ENCODE measurements around the gene NTM. TPM values are rescaled to one million over a fixed set of nuclear protein-coding genes. Genes with fewer than 3 reads are reported as not detected.

Gene NTM
- polyA plus RNA-seq, 1 donor from 2014 or later = 39.4 TPM

DNA sequence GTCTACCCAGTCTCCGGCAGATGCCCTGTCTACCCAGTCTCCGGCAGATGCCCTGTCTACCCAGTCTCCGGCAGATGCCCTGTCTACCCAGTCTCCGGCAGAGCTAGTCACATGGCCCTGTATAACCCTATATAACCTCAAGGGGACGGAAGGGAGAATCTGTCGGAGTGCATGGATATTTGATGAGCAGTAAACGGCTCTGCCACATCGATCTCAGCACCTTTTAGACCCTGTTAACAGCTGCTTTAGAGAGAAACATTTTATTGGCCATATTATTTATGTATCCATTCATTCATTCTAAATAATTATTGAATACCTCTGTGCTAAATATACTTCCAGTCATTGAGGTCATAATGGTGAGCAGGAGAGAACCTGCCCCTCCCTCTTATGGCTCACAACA is 228.9 kb downstream of the NTM start:
- Histone ChIP-seq H3F3A (ENCODE audit: insufficient read depth, low read length, poor library complexity, severe bottlenecking) (no peaks in the 10 kb centered on the region), H3K27me3 (ENCODE audit: insufficient read depth, low read depth, low read length) (no peaks in the 10 kb centered on the region), H3K4me2 (ENCODE audit: low read length) (no peak overlapping the region), H3K27ac (ENCODE audit: low read length) (no peak overlapping the region), H3K79me2 (replicated peaks; ENCODE audit: insufficient read depth, low read length) (no peaks in the 10 kb centered on the region), H3K9me3 (ENCODE audit: low read length) (no peaks in the 10 kb centered on the region), H3K4me3 (ENCODE audit: low read length) (no peak overlapping the region), H3K9ac (ENCODE audit: low read length) (no peak overlapping the region), H3K36me3 (ENCODE audit: insufficient read depth, low read length) (no peaks in the 10 kb centered on the region), H4K20me1 (ENCODE audit: insufficient read depth) (no peaks in the 10 kb centered on the region), H3K9me2 (ENCODE audit: insufficient read depth, low read length) (no peaks in the 10 kb centered on the region), H2AFZ (ENCODE audit: low read depth, low read length) (no peak overlapping the region)
- TF ChIP-seq RAD21 (conservative IDR thresholded peaks at IDR 0.05) = no peak

DNA sequence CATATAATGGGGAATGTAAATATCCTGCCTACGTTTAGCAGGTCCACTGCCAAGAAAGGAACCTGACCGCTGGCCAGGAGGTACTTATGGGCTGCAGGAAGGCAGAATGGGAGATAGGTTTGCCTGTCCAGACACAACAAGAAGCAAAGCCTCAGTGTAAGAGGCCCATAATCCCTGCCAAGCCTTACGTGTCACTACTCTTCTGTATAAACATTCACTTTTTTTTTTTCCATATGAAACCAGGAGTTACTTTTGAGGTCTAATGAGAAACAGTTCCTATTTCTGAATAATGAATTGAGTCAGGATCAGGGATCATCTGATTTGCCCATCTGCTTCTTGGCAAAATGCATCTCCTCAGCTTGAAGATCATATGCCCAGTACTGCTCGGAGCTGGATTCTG is 230.2 kb downstream of the NTM start:
- H3K4me2 ChIP-seq (ENCODE audit: low read length) = no peak overlapping the region
- no peaks in the 10 kb centered on the region for H4K20me1 ChIP-seq (ENCODE audit: insufficient read depth)
- TF ChIP-seq MXI1 (conservative IDR thresholded peaks at IDR 0.05; ENCODE audit: poor library complexity, severe bottlenecking) = no peak
- no peak for TF ChIP-seq SMC3 (conservative IDR thresholded peaks at IDR 0.05; ENCODE audit: poor library complexity)
- TF ChIP-seq TAF1 (IDR thresholded peaks at IDR 0.05; ENCODE audit: low read depth) = no peak
- H3K9me2 ChIP-seq (ENCODE audit: insufficient read depth, low read length) = no peaks in the 10 kb centered on the region
- no peaks in the 10 kb centered on the region for H3F3A ChIP-seq (ENCODE audit: insufficient read depth, low read length, poor library complexity, severe bottlenecking)
- no peak overlapping the region for H2AFZ ChIP-seq (ENCODE audit: low read depth, low read length)
- no peaks in the 10 kb centered on the region for H3K27me3 ChIP-seq (ENCODE audit: insufficient read depth, low read depth, low read length)
- H3K27ac ChIP-seq (ENCODE audit: low read length) = no peak overlapping the region
- no peaks in the 10 kb centered on the region for H3K79me2 ChIP-seq (replicated peaks; ENCODE audit: insufficient read depth, low read length)
- no peaks in the 10 kb centered on the region for H3K36me3 ChIP-seq (ENCODE audit: insufficient read depth, low read length)
- H3K4me3 ChIP-seq (ENCODE audit: low read length) = no peak overlapping the region
- no peak overlapping the region for H3K9ac ChIP-seq (ENCODE audit: low read length)
- H3K9me3 ChIP-seq (ENCODE audit: low read length) = no peaks in the 10 kb centered on the region

DNA sequence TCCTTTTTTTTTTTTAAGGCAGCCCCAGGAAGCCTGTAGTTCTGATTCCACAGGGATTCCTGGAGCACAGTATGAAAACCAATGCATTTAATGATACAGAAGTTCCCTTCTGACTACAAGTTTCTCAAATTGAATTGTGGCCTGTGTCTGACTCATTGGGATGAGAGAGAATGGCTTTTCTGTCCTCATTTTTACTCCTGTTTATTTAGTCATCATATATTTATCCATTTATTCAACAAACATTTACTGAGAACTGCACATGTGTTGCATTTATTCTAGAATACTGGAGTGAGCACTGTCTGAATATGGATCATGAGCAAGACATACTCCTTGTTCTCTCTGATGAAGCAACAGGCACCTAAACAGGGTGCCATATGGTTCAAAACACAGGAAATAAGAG is 231.2 kb downstream of the NTM start:
- H3K4me2 ChIP-seq (ENCODE audit: low read length) = no peak overlapping the region
- H3K79me2 ChIP-seq (replicated peaks; ENCODE audit: insufficient read depth, low read length) = no peaks in the 10 kb centered on the region
- no peaks in the 10 kb centered on the region for H3K9me3 ChIP-seq (ENCODE audit: low read length)
- H3K27ac ChIP-seq (ENCODE audit: low read length) = no peak overlapping the region
- no peak overlapping the region for H2AFZ ChIP-seq (ENCODE audit: low read depth, low read length)
- no peaks in the 10 kb centered on the region for H3F3A ChIP-seq (ENCODE audit: insufficient read depth, low read length, poor library complexity, severe bottlenecking)
- no peak for TF ChIP-seq SMC3 (conservative IDR thresholded peaks at IDR 0.05; ENCODE audit: poor library complexity)
- no peak for TF ChIP-seq TAF1 (IDR thresholded peaks at IDR 0.05; ENCODE audit: low read depth)
- no peak for TF ChIP-seq EZH2 (IDR thresholded peaks at IDR 0.05; ENCODE audit: borderline replicate concordance, insufficient read depth, low read length, poor library complexity, severe bottlenecking)
- TF ChIP-seq RAD21 (conservative IDR thresholded peaks at IDR 0.05) = no peak
- TF ChIP-seq, protein P1, sequence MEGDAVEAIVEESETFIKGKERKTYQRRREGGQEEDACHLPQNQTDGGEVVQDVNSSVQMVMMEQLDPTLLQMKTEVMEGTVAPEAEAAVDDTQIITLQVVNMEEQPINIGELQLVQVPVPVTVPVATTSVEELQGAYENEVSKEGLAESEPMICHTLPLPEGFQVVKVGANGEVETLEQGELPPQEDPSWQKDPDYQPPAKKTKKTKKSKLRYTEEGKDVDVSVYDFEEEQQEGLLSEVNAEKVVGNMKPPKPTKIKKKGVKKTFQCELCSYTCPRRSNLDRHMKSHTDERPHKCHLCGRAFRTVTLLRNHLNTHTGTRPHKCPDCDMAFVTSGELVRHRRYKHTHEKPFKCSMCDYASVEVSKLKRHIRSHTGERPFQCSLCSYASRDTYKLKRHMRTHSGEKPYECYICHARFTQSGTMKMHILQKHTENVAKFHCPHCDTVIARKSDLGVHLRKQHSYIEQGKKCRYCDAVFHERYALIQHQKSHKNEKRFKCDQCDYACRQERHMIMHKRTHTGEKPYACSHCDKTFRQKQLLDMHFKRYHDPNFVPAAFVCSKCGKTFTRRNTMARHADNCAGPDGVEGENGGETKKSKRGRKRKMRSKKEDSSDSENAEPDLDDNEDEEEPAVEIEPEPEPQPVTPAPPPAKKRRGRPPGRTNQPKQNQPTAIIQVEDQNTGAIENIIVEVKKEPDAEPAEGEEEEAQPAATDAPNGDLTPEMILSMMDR (IDR thresholded peaks at IDR 0.05; ENCODE audit: poor library complexity, severe bottlenecking) = no peak
- no peak for TF ChIP-seq MXI1 (conservative IDR thresholded peaks at IDR 0.05; ENCODE audit: poor library complexity, severe bottlenecking)
- no peak for TF ChIP-seq REST (IDR thresholded peaks at IDR 0.05; ENCODE audit: borderline replicate concordance)
- TF ChIP-seq EP300 (conservative IDR thresholded peaks at IDR 0.05; ENCODE audit: poor library complexity, severe bottlenecking) = no peak
- no peak for TF ChIP-seq POLR2AphosphoS5 (IDR thresholded peaks at IDR 0.05)
- no peaks in the 10 kb centered on the region for H4K20me1 ChIP-seq (ENCODE audit: insufficient read depth)
- H3K36me3 ChIP-seq (ENCODE audit: insufficient read depth, low read length) = no peaks in the 10 kb centered on the region
- H3K4me3 ChIP-seq (ENCODE audit: low read length) = no peak overlapping the region
- H3K27me3 ChIP-seq (ENCODE audit: insufficient read depth, low read depth, low read length) = no peaks in the 10 kb centered on the region
- H3K9ac ChIP-seq (ENCODE audit: low read length) = no peak overlapping the region
- H3K9me2 ChIP-seq (ENCODE audit: insufficient read depth, low read length) = no peaks in the 10 kb centered on the region

Data from neural cell (in vitro differentiated cells).